Activated T-cell treated with anti-CD3 and anti-CD28 coated beads, Interleukin-2, amount 50 U/mL, for 1 hour (primary cell): ENCODE data around the gene VPS9D1.
"Not testable (repeated sequence)": the region's sequence is repeated elsewhere in the genome, so short reads cannot be mapped to it uniquely, and the experiment has no call there.

Source experiments
- DNase-seq: peaks from one replicate; pipeline ENCODE4 v3.0.0-alpha.2; 2020

VPS9D1 gene

GRCh38 chr16:89709166-89709565 lies 11.5 kb downstream of the VPS9D1 start:
- no peak for DNase-seq

- no peak for DNase-seq
Observed at GRCh38 chr16:89708481-89708931, 12.2 kb downstream of the VPS9D1 start.

GRCh38 chr16:89707695-89708094 lies 13.0 kb downstream of the VPS9D1 start:
- no peak for DNase-seq

DNA sequence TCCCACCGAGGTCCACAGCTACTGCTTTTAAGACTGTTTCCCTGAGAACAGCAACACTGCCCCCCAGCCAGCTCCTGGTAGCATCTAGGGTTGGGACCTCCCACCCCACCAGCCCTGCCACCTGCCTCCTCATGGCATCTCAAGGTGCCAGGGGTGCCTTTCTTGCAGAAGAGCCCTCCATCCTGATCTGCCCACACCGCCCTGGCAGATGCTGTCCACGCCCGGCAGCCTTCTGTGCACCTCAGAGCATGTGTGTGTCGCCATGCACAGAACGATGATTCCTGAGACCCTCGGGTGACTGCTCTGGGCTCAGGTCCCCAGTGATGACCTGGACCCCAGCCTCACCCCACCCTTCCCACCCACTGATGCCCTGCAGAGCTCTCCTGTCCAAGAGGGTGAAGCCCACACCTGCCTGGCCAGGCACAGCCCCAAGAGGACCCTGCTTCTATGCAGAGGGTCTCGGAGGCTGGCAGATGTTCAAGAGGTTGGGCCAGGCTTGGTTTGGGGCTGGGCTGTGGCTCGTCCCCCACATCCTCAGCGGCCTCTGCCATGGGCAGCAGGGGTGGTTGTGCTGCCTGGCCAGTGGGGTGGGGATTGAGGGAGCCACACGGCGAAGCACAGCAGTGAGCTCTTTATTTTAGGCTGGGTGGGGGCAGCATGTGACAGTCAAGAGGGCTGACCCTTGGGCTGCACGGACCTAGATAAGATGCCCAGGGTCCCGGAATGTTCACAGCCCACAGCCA lies 14.0 kb downstream of the VPS9D1 start:
- no peak for DNase-seq

DNA sequence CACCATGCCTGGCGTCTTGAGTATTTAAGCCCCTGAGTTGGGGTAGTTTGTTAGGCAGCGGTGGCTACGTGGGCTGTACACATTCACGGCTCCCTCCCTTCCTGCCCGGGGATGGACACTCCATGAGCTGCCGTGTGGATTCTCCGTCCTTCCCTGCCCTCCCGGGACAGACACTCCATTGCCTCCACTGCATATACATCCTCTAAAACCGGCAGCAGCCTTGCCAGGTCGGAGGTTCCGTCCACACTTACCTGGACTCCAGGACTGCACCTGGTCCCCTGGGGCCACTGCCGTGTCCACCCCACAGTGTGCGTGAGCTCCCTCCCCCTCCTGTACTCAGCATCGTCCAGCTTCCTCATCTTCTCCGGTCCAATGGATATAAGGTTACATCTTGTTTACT lies 15.7 kb downstream of the VPS9D1 start:
- DNase-seq, result no peak

DNA sequence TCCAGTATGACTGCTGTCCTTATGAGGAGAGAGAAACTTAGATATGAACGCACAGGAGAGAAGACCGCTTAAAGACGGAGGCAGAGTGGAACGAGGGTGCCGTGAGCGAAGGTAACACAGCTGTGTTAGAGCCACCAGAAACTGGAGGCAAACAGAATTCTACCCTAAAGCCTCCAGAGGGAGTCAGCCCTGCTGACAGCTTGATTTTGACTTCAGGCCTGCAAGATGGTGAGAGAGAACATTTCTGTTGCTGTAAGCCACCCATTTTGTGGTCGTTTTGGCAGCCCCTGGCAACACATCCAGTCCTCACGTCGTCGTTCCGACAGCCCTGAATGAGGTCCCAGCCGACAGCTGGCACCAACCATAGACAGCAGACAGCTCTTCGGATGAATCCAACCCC lies 16.4 kb downstream of the VPS9D1 start:
- no peak for DNase-seq

- DNase-seq, result peak; percentile 99
Observed at GRCh38 chr16:89701425-89702406, 19.0 kb downstream of the VPS9D1 start, which contains the start of gene SPATA2L. TSS of gene SPATA2L (minus strand) at chr16:89701705. CDS start at chr16:89701232, 473 bp downstream.

DNA sequence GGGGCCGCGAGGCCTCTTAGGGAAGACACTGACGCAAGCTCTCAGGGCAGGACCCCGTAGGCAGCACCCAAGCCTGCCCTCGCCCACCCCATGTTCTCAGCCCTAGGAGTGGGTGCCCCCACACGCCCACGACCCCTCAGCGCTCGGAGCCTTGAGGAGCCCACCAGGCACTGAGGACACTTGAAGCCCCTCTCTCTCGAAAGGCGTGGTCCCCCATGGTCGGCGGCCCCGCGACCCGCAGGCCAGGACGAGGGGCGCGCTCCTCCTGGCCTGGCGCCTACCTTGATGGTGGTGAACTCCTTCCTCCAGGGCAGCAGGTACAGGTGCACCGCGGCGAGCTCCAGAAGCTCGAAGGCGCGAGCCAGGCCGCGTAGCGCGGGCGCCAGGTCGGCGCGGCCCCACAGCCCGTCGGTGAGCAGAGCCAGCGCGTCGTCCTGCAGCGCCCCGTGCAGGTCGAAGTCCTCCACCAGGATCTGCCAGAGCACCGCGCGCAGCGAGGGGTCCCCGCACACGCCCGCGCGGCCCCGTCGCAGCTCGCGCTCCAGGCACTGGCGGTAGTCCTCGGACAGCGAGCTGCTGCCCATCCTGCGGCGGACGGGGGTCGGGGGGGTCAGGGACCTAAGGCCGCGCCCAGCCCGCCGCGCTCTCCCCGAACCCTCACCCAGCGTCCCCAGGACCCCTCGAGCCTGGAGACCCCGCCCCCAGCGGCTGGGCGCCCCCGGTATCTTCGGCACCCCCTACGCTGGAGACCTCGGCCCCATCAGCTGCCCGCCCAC lies 19.9 kb downstream of the VPS9D1 start:
- DNase-seq, result peak; percentile 70

DNA sequence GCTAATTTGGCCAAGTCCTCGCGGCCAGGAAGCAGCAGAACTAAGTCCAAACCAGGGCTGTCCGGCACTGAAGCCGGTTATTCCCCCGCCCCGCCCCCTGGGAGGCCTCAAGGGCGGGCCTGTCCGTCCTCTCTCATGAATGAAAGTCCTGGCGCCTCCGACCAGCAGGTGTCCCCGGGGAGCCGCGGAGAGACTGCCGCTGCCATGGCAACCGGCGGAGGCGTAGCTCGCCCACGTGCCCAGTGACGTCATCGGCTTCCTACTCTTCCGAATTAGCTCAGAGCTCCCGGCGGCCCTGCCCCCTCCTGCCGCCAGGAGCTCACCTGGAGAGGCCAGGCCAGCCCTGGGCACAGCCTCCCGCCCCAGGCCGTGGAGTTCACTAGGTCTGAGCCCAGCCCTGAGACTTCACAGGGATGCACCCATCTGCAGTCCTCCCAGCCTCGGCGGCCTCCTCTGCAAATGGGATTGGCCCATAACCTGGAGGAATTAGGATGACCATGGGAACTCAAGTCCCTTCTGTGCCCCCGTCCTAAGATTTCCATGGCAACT lies 20.5 kb downstream of the VPS9D1 start:
- peak; percentile 94 for DNase-seq

DNA sequence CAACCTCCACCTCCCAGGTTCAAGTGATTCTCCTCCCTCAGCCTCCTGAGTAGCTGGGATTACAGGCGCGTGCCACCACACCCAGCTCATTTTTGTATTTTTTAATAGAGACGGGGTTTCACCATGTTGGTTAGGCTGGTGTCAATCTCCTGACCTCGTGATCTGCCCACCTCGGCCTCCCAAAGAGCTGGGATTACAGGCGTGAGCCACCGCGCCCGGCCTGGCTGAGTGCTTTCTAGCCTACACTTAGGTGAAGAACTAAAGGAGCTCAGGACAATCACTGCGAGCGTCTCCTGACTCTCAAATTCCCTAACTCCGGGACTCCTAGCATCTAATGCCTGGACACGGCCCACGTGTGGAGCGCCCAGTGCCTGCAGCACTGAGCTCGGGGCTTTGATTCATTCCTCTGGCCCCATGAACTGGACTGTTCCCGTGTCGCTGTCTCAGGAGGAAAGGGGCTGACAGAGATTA lies 21.0 kb downstream of the VPS9D1 start:
- DNase-seq, result not testable (repeated sequence)

GRCh38 chr16:89698717-89699116 lies 22.0 kb downstream of the VPS9D1 start:
- DNase-seq, result not testable (repeated sequence)

DNA sequence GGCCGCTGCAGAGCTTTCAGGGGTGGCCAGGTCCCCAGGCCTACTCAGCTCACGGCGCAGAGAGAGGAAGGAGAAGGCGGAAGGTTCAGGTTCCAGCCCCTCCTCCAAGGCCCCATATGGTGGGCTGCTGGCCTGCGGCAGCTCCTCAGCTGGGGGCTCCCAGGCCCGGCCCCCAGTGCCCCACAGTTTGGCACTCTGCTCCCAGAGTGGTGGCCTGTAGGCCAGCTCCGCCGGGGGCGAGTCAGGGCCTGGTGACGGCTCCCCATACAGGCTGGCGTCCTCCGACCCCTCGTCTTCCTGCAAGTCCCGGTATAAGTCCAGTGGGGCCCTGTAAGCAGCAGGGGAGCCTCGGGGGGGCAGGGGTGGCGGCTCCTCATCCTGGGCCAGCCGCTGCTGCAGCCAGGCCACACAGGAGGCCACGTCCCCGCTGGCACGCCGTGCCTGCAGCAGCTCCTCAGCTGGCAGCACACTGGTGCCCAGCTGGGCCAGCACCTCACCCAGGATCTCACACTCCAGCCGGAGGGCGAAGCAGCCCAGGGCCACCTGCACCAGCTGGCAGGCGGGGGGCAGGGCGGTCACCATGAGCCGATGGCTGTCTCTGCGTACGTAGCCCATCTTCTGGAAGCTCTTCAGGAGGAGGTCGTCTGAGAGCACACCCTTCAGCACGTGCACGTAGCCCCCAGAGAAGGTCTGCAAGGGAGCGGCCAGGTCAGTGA lies 22.9 kb downstream of the VPS9D1 start:
- DNase-seq, result no peak

DNA sequence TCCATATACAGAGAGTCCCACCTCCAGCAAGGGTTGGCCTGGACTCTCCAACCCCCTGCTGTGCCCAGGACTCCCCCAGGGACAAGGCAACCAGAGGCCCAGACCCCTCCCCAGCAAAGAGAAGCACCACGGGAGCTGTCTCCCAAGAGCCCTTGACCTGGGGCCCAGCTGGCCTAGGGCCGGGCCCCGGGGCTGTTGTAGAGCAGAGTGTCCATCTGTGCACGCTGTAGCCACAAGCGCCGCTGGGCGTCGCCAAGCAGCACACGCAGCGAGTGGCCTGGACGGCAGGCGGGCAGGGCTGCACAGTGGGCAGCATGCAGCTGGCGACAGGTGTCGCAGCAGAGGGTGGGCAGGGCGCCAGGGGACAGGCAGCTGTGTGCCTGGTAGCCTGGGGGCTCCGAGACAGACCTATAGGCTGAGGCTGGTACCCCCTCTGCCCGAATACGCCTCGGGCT lies 23.5 kb downstream of the VPS9D1 start:
- DNase-seq, result no peak

- no peak for DNase-seq
Observed at GRCh38 chr16:89696670-89697128, 24.0 kb downstream of the VPS9D1 start.

DNA sequence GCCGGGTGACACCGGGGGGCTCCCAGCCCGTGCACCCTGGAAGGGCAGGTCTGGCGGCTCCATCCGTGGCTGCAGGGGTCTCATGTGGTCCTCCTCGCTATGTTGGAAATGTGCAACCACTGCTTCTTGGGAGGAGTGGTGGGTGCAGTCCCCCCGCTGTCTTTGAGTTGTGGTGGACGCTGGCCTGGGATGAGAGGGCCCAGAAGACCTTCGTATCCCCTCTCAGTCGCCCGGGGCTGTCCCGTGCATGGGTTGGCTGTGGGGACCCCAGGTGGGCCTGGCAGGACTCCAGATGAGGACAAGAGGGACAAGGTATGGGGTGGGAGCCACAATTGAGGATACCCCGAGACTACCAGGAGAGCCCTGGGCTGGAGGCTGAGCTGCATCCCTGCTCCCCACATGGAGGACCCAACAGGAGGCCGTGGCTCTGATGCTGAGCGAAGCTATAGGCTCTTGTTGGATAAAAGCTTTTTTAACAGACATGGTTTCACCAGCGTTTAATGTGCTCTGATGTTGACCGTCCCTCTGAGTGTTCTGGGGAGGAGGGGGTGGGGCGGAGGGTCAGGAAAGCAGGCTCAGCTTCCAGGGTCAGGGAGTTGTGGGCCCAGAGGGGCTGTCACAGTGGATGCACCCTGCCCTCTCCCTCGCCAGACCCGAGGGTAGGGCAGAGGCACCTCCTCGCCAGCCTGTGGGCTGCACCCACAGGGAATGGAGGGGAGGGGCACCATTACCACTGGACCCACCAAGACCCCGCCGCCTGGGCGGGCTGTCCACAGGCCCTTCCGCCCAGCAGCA lies 24.6 kb downstream of the VPS9D1 start:
- no peak for DNase-seq

DNA sequence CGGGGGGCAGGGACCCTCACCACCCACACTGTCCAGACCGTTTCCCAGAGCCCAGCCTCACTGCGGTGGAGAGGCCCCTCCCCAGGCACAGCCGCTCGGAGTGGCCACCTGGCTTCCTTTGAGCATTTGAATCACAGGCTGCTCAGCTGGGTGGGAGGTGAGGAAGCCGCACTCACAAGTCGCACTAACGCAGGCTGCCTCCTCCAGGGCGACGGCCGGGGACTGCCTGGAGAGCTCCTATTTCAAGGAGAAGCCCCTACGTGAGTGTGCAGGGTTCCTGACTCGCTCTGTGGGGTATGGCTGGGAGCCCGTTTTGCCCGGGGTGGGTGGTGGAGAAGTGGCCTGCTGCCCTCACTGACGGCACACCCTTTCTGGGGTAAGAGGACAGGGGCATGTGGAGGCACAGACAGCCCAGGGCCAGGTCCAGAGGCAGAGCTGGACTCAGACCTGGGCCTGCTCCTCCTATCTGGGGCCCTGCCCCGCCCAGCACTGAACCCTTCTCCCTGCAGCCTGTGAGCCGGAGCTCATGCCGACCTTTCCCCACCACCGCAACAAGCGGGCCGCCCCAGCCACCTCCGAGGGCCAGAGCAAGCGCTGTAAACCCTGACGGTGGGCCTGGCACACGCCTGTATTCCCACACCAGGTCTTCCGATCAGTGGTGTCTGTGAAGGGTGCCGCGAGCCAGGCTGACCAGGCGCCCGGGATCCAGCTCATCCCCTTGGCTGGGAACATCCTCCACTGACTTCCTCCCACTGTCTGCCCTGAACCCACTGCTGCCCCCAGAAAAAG lies 25.4 kb downstream of the VPS9D1 start:
- no peak for DNase-seq

- DNase-seq, result not testable (repeated sequence)
Observed at GRCh38 chr16:89694784-89695085, 26.0 kb downstream of the VPS9D1 start.

- DNase-seq, result peak; percentile 18
Observed at GRCh38 chr16:89693931-89694783, 26.5 kb downstream of the VPS9D1 start.

DNA sequence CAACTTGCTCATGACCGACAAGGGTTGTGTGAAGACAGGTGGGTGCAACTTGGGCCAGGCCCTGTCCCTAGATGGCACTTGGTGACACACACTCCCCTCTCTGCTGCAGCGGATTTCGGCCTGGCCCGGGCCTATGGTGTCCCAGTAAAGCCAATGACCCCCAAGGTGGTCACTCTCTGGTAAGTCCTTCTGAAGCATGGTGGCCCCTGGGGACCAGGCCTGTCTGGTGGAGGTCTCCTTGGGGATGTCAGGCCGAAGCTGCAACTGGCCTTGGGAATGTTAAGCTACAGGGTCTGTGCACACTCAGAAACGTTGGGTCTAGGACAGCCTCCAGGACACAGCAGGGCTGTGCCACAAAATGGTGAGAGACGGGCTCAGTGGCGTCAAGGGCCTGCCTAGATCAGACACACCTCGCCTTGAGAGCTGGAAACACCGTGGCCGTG lies 27.4 kb downstream of the VPS9D1 start:
- peak; percentile 14 for DNase-seq
